Osteoblast (primary cell): ENCODE measurements around the gene SCGB1D4. TPM values are rescaled to one million over a fixed set of nuclear protein-coding genes. Genes with fewer than 3 reads are reported as not detected.

Experiments
- DNase-seq: peaks from one replicate; pipeline ENCODE4 v3.0.0; 2011; ENCODE audit warnings: low spot score, mixed read lengths; ENCODE audit not compliant: insufficient read length; ENCODE audit errors: missing footprints
- H2AFZ ChIP-seq: 2 replicates; pipeline ENCODE4 v1.6.0; 2011; ENCODE audit warnings: mild to moderate bottlenecking, low read length
- H3K27ac ChIP-seq: 2 replicates; pipeline ENCODE4 v1.5.1; 2011; ENCODE audit warnings: mild to moderate bottlenecking, low read depth, low read length, moderate library complexity
- H3K27me3 ChIP-seq: 2 replicates; pipeline ENCODE4 v1.6.0; 2012; ENCODE audit warnings: mild to moderate bottlenecking, control low read depth, inconsistent platforms, low read length, moderate library complexity; ENCODE audit not compliant: insufficient read depth
- H3K36me3 ChIP-seq: 2 replicates; pipeline ENCODE4 v1.5.1; 2011; ENCODE audit warnings: mild to moderate bottlenecking, low read length, control low read depth, moderate library complexity; ENCODE audit not compliant: insufficient read depth
- H3K4me1 ChIP-seq: 2 replicates; pipeline ENCODE4 v1.5.1; 2011; ENCODE audit warnings: mild to moderate bottlenecking, low read length, control low read depth, moderate library complexity; ENCODE audit not compliant: insufficient read depth
- H3K4me2 ChIP-seq: 2 replicates; pipeline ENCODE4 v1.6.0; 2011; ENCODE audit warnings: mild to moderate bottlenecking, low read length; ENCODE audit not compliant: insufficient read depth
- H3K4me3 ChIP-seq: fragments of 200-600 bp; sonication (generic); 3 replicates; pipeline ENCODE4 v1.5.1; 2012; ENCODE audit warnings: mild to moderate bottlenecking, low read length, inconsistent platforms; ENCODE audit not compliant: insufficient read depth
- H3K79me2 ChIP-seq: 2 replicates; pipeline ENCODE4 v1.6.0; 2012; ENCODE audit warnings: mild to moderate bottlenecking, low read length, control low read depth, inconsistent platforms; ENCODE audit not compliant: insufficient read depth
- H3K9me3 ChIP-seq: 2 replicates; pipeline ENCODE4 v1.5.1; 2011; ENCODE audit warnings: low read depth, low read length, control low read depth
- H4K20me1 ChIP-seq: 2 replicates; pipeline ENCODE4 v1.6.0; 2012; ENCODE audit warnings: mild to moderate bottlenecking, low read length, control low read depth; ENCODE audit not compliant: insufficient read depth
- CTCF ChIP-seq: IDR thresholded peaks from 2 replicates; pipeline ENCODE4 v1.5.1; 2011; ENCODE audit warnings: mild to moderate bottlenecking, low read depth, low read length, moderate library complexity; ENCODE audit errors: extremely low read depth
- total RNA-seq: library from RNA; depleted of rRNA; stranded (reverse); fragments of >200 nt; gene quantifications from 2 replicates; pipeline ENCODE4 v1.2.3, GENCODE V29; 2012

Gene SCGB1D4
- total RNA-seq, 1 donor = not detected

GRCh38 chr11:62306227-62306626 is 7.4 kb upstream of the SCGB1D4 start:
- Histone ChIP-seq H3K27ac (no peak overlapping the region), H3K4me1 (no peaks in the 10 kb centered on the region), H3K27me3 (peaks cover 10% of the 10 kb centered on the region), H3K9me3 (no peaks in the 10 kb centered on the region), H3K4me2 (no peak overlapping the region), H3K4me3 (no peak overlapping the region), H4K20me1 (no peaks in the 10 kb centered on the region), H2AFZ (no peak overlapping the region), H3K36me3 (no peaks in the 10 kb centered on the region), H3K79me2 (no peaks in the 10 kb centered on the region)
- no peak for DNase-seq
- TF ChIP-seq CTCF = no peak

- Histone ChIP-seq H3K4me2 (no peak overlapping the region), H4K20me1 (no peaks in the 10 kb centered on the region), H2AFZ (no peak overlapping the region), H3K9me3 (no peaks in the 10 kb centered on the region), H3K27ac (no peak overlapping the region), H3K4me1 (no peaks in the 10 kb centered on the region), H3K36me3 (no peaks in the 10 kb centered on the region), H3K4me3 (no peak overlapping the region), H3K79me2 (no peaks in the 10 kb centered on the region), H3K27me3 (peaks cover 14% of the 10 kb centered on the region)
- no peak for DNase-seq
- TF ChIP-seq CTCF = no peak
These were observed 3.4 kb downstream of the SCGB1D4 start for GRCh38 chr11:62295504-62295903.

- no peak overlapping the region for H3K4me3 ChIP-seq
- no peaks in the 10 kb centered on the region for H4K20me1 ChIP-seq
- H3K27me3 ChIP-seq = peaks cover 4% of the 10 kb centered on the region
- no peaks in the 10 kb centered on the region for H3K4me1 ChIP-seq
- H3K4me2 ChIP-seq = no peak overlapping the region
- no peak for DNase-seq
- no peaks in the 10 kb centered on the region for H3K36me3 ChIP-seq
- H3K79me2 ChIP-seq = no peaks in the 10 kb centered on the region
- no peaks in the 10 kb centered on the region for H3K9me3 ChIP-seq
- TF ChIP-seq CTCF = no peak
- no peak overlapping the region for H2AFZ ChIP-seq
- H3K27ac ChIP-seq = no peak overlapping the region
These were observed 18.4 kb downstream of the SCGB1D4 start for GRCh38 chr11:62280452-62280851.

GRCh38 chr11:62273789-62274275 is 25.0 kb downstream of the SCGB1D4 start:
- Histone ChIP-seq H3K4me1 (no peaks in the 10 kb centered on the region), H3K4me3 (no peak overlapping the region), H3K9me3 (no peaks in the 10 kb centered on the region), H3K27me3 (peaks cover 9% of the 10 kb centered on the region), H3K4me2 (no peak overlapping the region), H3K36me3 (no peaks in the 10 kb centered on the region), H2AFZ (no peak overlapping the region), H3K79me2 (no peaks in the 10 kb centered on the region), H3K27ac (no peak overlapping the region), H4K20me1 (no peaks in the 10 kb centered on the region)
- DNase-seq = no peak
- no peak for TF ChIP-seq CTCF
